Measurements from ENCODE around the gene ASMT. TPM values are rescaled to one million over a fixed set of nuclear protein-coding genes. Genes with fewer than 3 reads are reported as not detected.
"Not testable (repeated sequence)": the region's sequence is repeated elsewhere in the genome, so short reads cannot be mapped to it uniquely, and the experiment has no call there.

Gene ASMT
- total RNA-seq, 5 donors from 2014 or later (not counting 1 experiment from before 2014, with no cell fraction given) = 0.98 TPM; not detected in 4

GRCh38 chrX:1676866-1677265 is 62.0 kb downstream of the ASMT start:
- ATAC-seq (replicated peaks in 1 of 4) (no peak), DNase-seq (no peak)
- no peaks in the 10 kb centered on the region for H3K27me3 ChIP-seq (replicated peaks in 1 of 2; ENCODE audit: control insufficient read depth in 2 of 2, extremely low read depth in 1 of 2, insufficient read depth in 2 of 2, low read length in 1 of 2)
- WGBS (ENCODE audit: insufficient coverage) = 94% methylated on average over 12 of the region's 14 CpGs
- peaks cover 4 to 5% of the 10 kb centered on the region in 2 donors for H3K36me3 ChIP-seq (ENCODE audit: control insufficient read depth in 2 of 2, extremely low read depth in 1 of 2, insufficient read depth in 1 of 2, low read length in 1 of 2)
- no peaks in the 10 kb centered on the region for H3K9me3 ChIP-seq
- H3K4me1 ChIP-seq (ENCODE audit: control insufficient read depth in 1 of 2, extremely low read depth in 1 of 2, insufficient read depth in 2 of 2, low read length in 2 of 2) = peaks cover 0 to 5% of the 10 kb centered on the region in 2 experiments
- CTCF ChIA-PET = no interaction called here
- no peaks in the 10 kb centered on the region for H3K27me3 Mint-ChIP-seq
- no peaks in the 10 kb centered on the region for H3K9me3 Mint-ChIP-seq
- H3K36me3 Mint-ChIP-seq = no peaks in the 10 kb centered on the region
- POLR2A ChIA-PET = no interaction called here
- no peak overlapping the region for H3K4me3 Mint-ChIP-seq
- H3K27ac ChIP-seq (ENCODE audit: low read length) = no peak overlapping the region
- peaks cover 5 to 14% (median 9%) of the 10 kb centered on the region in 3 donors for H3K4me1 Mint-ChIP-seq
- H3K27ac Mint-ChIP-seq = no peak overlapping the region
- no peak overlapping the region for H3K4me3 ChIP-seq (ENCODE audit: control insufficient read depth in 1 of 2, extremely low read depth in 1 of 2, low read length in 1 of 2)

GRCh38 chrX:1679238-1679637 is 64.4 kb downstream of the ASMT start:
- no peak overlapping the region for H3K4me3 Mint-ChIP-seq

GRCh38 chrX:1681439-1681838 is 66.6 kb downstream of the ASMT start:
- CTCF ChIA-PET = no interaction called here
- no peak overlapping the region for H3K27ac ChIP-seq (ENCODE audit: low read length)
- Mint-ChIP-seq H3K4me3 (peak overlapping the region in 1 of 3 donors; percentile 25), H3K27me3 (no peaks in the 10 kb centered on the region), H3K27ac (no peak overlapping the region), H3K4me1 (peaks cover 13 to 23% (median 19%) of the 10 kb centered on the region in 3 donors), H3K36me3 (no peaks in the 10 kb centered on the region), H3K9me3 (no peaks in the 10 kb centered on the region)
- no peaks in the 10 kb centered on the region for H3K27me3 ChIP-seq (replicated peaks in 1 of 2; ENCODE audit: control insufficient read depth in 2 of 2, extremely low read depth in 1 of 2, insufficient read depth in 2 of 2, low read length in 1 of 2)
- DNase-seq = no peak
- H3K9me3 ChIP-seq = no peaks in the 10 kb centered on the region
- no peak overlapping the region for H3K4me3 ChIP-seq (ENCODE audit: control insufficient read depth in 1 of 2, extremely low read depth in 1 of 2, low read length in 1 of 2)
- peaks cover 0 to 5% of the 10 kb centered on the region in 2 experiments for H3K4me1 ChIP-seq (ENCODE audit: control insufficient read depth in 1 of 2, extremely low read depth in 1 of 2, insufficient read depth in 2 of 2, low read length in 2 of 2)
- peaks cover 0 to 4% of the 10 kb centered on the region in 2 donors for H3K36me3 ChIP-seq (ENCODE audit: control insufficient read depth in 2 of 2, extremely low read depth in 1 of 2, insufficient read depth in 1 of 2, low read length in 1 of 2)
- ATAC-seq (replicated peaks in 1 of 4) = no peak
- POLR2A ChIA-PET = no interaction called here

More at GRCh38 chrX:1679238-1679637, 64.4 kb downstream of the ASMT start:
- CTCF ChIA-PET = no interaction called here
- no peak overlapping the region for H3K27ac ChIP-seq (ENCODE audit: low read length)
- no peaks in the 10 kb centered on the region for H3K9me3 Mint-ChIP-seq
- POLR2A ChIA-PET = no interaction called here
- H3K4me1 Mint-ChIP-seq = peaks cover 13 to 23% (median 21%) of the 10 kb centered on the region in 3 donors
- H3K4me1 ChIP-seq (ENCODE audit: control insufficient read depth in 1 of 2, extremely low read depth in 1 of 2, insufficient read depth in 2 of 2, low read length in 2 of 2) = peaks cover 0 to 5% of the 10 kb centered on the region in 2 experiments
- H3K9me3 ChIP-seq = no peaks in the 10 kb centered on the region
- peaks cover 0 to 4% of the 10 kb centered on the region in 2 donors for H3K36me3 ChIP-seq (ENCODE audit: control insufficient read depth in 2 of 2, extremely low read depth in 1 of 2, insufficient read depth in 1 of 2, low read length in 1 of 2)
- no CpG with 5 or more reads among the region's 9 CpGs for WGBS (ENCODE audit: insufficient coverage)
- no peaks in the 10 kb centered on the region for H3K27me3 ChIP-seq (replicated peaks in 1 of 2; ENCODE audit: control insufficient read depth in 2 of 2, extremely low read depth in 1 of 2, insufficient read depth in 2 of 2, low read length in 1 of 2)
- no peak overlapping the region for H3K4me3 ChIP-seq (ENCODE audit: control insufficient read depth in 1 of 2, extremely low read depth in 1 of 2, low read length in 1 of 2)
- ATAC-seq (replicated peaks in 1 of 4) (peak in 3 of 4 experiments; percentile 26 to 45 (median 34)), DNase-seq (peak in 1 of 35 experiments; percentile 48)
- no peaks in the 10 kb centered on the region for H3K27me3 Mint-ChIP-seq
- H3K36me3 Mint-ChIP-seq = no peaks in the 10 kb centered on the region
- peak overlapping the region in 1 of 2 donors; percentile 41 for H3K27ac Mint-ChIP-seq

GRCh38 chrX:1681856-1682255 is 67.0 kb downstream of the ASMT start:
- H3K36me3 Mint-ChIP-seq; H3K9me3 ChIP-seq; H3K36me3 ChIP-seq (ENCODE audit: control insufficient read depth in 2 of 2, extremely low read depth in 1 of 2, insufficient read depth in 1 of 2, low read length in 1 of 2); H3K27me3 Mint-ChIP-seq; POLR2A ChIA-PET; ATAC-seq (replicated peaks in 1 of 4); DNase-seq; H3K27ac ChIP-seq (ENCODE audit: low read length); H3K4me3 ChIP-seq (ENCODE audit: control insufficient read depth in 1 of 2, extremely low read depth in 1 of 2, low read length in 1 of 2); H3K27me3 ChIP-seq (replicated peaks in 1 of 2; ENCODE audit: control insufficient read depth in 2 of 2, extremely low read depth in 1 of 2, insufficient read depth in 2 of 2, low read length in 1 of 2); H3K4me1 ChIP-seq (ENCODE audit: control insufficient read depth in 1 of 2, extremely low read depth in 1 of 2, insufficient read depth in 2 of 2, low read length in 2 of 2); CTCF ChIA-PET; H3K9me3 Mint-ChIP-seq: not testable (repeated sequence)
- Mint-ChIP-seq H3K4me1 (peaks cover 13 to 23% (median 19%) of the 10 kb centered on the region in 3 donors), H3K27ac (peak overlapping the region; percentile 15 to 72), H3K4me3 (peak overlapping the region in 2 of 3 donors; percentile 25)

- ATAC-seq (replicated peaks in 1 of 4); H3K36me3 Mint-ChIP-seq; H3K36me3 ChIP-seq (ENCODE audit: control insufficient read depth in 2 of 2, extremely low read depth in 1 of 2, insufficient read depth in 1 of 2, low read length in 1 of 2); CTCF ChIA-PET; H3K27me3 ChIP-seq (replicated peaks in 1 of 2; ENCODE audit: control insufficient read depth in 2 of 2, extremely low read depth in 1 of 2, insufficient read depth in 2 of 2, low read length in 1 of 2); H3K9me3 ChIP-seq; H3K4me1 ChIP-seq (ENCODE audit: control insufficient read depth in 1 of 2, extremely low read depth in 1 of 2, insufficient read depth in 2 of 2, low read length in 2 of 2); H3K4me3 ChIP-seq (ENCODE audit: control insufficient read depth in 1 of 2, extremely low read depth in 1 of 2, low read length in 1 of 2); H3K27ac ChIP-seq (ENCODE audit: low read length); POLR2A ChIA-PET; DNase-seq; H3K9me3 Mint-ChIP-seq; H3K27me3 Mint-ChIP-seq: not testable (repeated sequence)
- H3K4me1 Mint-ChIP-seq = peaks cover 13 to 23% (median 19%) of the 10 kb centered on the region in 3 donors
- H3K4me3 Mint-ChIP-seq = peak overlapping the region in 1 of 3 donors; percentile 25
- no CpG with 5 or more reads among the region's 4 CpGs for WGBS (ENCODE audit: insufficient coverage)
- H3K27ac Mint-ChIP-seq = peak overlapping the region; percentile 15 to 72
Observed at GRCh38 chrX:1682501-1682900, 67.6 kb downstream of the ASMT start.

- H3K4me3 ChIP-seq (ENCODE audit: control insufficient read depth in 1 of 2, extremely low read depth in 1 of 2, low read length in 1 of 2); POLR2A ChIA-PET; H3K36me3 Mint-ChIP-seq; DNase-seq; H3K9me3 ChIP-seq; CTCF ChIA-PET; H3K27me3 Mint-ChIP-seq; H3K9me3 Mint-ChIP-seq; H3K36me3 ChIP-seq (ENCODE audit: control insufficient read depth in 2 of 2, extremely low read depth in 1 of 2, insufficient read depth in 1 of 2, low read length in 1 of 2); H3K27ac Mint-ChIP-seq; H3K4me1 ChIP-seq (ENCODE audit: control insufficient read depth in 1 of 2, extremely low read depth in 1 of 2, insufficient read depth in 2 of 2, low read length in 2 of 2); H3K27me3 ChIP-seq (replicated peaks in 1 of 2; ENCODE audit: control insufficient read depth in 2 of 2, extremely low read depth in 1 of 2, insufficient read depth in 2 of 2, low read length in 1 of 2); H3K27ac ChIP-seq (ENCODE audit: low read length); ATAC-seq (replicated peaks in 1 of 4); H3K4me3 Mint-ChIP-seq: not testable (repeated sequence)
- H3K4me1 Mint-ChIP-seq = peaks cover 8 to 19% (median 16%) of the 10 kb centered on the region in 3 donors
- WGBS (ENCODE audit: insufficient coverage) = 93% methylated on average over 2 of the region's 8 CpGs
Observed at GRCh38 chrX:1684883-1685282, 70.0 kb downstream of the ASMT start.

GRCh38 chrX:1685444-1685880 is 70.6 kb downstream of the ASMT start:
- WGBS (ENCODE audit: insufficient coverage) = no CpG with 5 or more reads among the region's 3 CpGs
- H3K9me3 Mint-ChIP-seq; H3K36me3 Mint-ChIP-seq; H3K4me3 Mint-ChIP-seq; H3K36me3 ChIP-seq (ENCODE audit: control insufficient read depth in 2 of 2, extremely low read depth in 1 of 2, insufficient read depth in 1 of 2, low read length in 1 of 2); H3K9me3 ChIP-seq; CTCF ChIA-PET; H3K27ac ChIP-seq (ENCODE audit: low read length); ATAC-seq (replicated peaks in 1 of 4); H3K4me1 ChIP-seq (ENCODE audit: control insufficient read depth in 1 of 2, extremely low read depth in 1 of 2, insufficient read depth in 2 of 2, low read length in 2 of 2); H3K4me3 ChIP-seq (ENCODE audit: control insufficient read depth in 1 of 2, extremely low read depth in 1 of 2, low read length in 1 of 2); H3K27me3 ChIP-seq (replicated peaks in 1 of 2; ENCODE audit: control insufficient read depth in 2 of 2, extremely low read depth in 1 of 2, insufficient read depth in 2 of 2, low read length in 1 of 2); H3K27me3 Mint-ChIP-seq; DNase-seq; POLR2A ChIA-PET; H3K27ac Mint-ChIP-seq: not testable (repeated sequence)
- peaks cover 8 to 19% (median 16%) of the 10 kb centered on the region in 3 donors for H3K4me1 Mint-ChIP-seq
